Measurements from ENCODE around the gene JAML.

GRCh38 chr11:118205606-118206378 lies 19.0 kb downstream of the JAML start:
- no peak for TF ChIP-seq EZH2 (conservative IDR thresholded peaks at IDR 0.05; ENCODE audit: low read depth, low read length)
- TF ChIP-seq MEIS1 (CRISPR knock-in tag; IDR thresholded peaks at IDR 0.05; ENCODE audit: borderline replicate concordance), result no peak
- TF ChIP-seq SAP130 (CRISPR knock-in tag; IDR thresholded peaks at IDR 0.05; ENCODE audit: low read depth), result no peak
- TF ChIP-seq, protein P1, sequence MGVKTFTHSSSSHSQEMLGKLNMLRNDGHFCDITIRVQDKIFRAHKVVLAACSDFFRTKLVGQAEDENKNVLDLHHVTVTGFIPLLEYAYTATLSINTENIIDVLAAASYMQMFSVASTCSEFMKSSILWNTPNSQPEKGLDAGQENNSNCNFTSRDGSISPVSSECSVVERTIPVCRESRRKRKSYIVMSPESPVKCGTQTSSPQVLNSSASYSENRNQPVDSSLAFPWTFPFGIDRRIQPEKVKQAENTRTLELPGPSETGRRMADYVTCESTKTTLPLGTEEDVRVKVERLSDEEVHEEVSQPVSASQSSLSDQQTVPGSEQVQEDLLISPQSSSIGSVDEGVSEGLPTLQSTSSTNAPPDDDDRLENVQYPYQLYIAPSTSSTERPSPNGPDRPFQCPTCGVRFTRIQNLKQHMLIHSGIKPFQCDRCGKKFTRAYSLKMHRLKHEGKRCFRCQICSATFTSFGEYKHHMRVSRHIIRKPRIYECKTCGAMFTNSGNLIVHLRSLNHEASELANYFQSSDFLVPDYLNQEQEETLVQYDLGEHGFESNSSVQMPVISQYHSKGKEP (CRISPR knock-in tag; IDR thresholded peaks at IDR 0.05), result no peak
- TF ChIP-seq, protein P2, sequence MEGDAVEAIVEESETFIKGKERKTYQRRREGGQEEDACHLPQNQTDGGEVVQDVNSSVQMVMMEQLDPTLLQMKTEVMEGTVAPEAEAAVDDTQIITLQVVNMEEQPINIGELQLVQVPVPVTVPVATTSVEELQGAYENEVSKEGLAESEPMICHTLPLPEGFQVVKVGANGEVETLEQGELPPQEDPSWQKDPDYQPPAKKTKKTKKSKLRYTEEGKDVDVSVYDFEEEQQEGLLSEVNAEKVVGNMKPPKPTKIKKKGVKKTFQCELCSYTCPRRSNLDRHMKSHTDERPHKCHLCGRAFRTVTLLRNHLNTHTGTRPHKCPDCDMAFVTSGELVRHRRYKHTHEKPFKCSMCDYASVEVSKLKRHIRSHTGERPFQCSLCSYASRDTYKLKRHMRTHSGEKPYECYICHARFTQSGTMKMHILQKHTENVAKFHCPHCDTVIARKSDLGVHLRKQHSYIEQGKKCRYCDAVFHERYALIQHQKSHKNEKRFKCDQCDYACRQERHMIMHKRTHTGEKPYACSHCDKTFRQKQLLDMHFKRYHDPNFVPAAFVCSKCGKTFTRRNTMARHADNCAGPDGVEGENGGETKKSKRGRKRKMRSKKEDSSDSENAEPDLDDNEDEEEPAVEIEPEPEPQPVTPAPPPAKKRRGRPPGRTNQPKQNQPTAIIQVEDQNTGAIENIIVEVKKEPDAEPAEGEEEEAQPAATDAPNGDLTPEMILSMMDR (CRISPR knock-in tag; IDR thresholded peaks at IDR 0.05), result no peak
